ENCODE measurements around the gene POLR3K.

DNA sequence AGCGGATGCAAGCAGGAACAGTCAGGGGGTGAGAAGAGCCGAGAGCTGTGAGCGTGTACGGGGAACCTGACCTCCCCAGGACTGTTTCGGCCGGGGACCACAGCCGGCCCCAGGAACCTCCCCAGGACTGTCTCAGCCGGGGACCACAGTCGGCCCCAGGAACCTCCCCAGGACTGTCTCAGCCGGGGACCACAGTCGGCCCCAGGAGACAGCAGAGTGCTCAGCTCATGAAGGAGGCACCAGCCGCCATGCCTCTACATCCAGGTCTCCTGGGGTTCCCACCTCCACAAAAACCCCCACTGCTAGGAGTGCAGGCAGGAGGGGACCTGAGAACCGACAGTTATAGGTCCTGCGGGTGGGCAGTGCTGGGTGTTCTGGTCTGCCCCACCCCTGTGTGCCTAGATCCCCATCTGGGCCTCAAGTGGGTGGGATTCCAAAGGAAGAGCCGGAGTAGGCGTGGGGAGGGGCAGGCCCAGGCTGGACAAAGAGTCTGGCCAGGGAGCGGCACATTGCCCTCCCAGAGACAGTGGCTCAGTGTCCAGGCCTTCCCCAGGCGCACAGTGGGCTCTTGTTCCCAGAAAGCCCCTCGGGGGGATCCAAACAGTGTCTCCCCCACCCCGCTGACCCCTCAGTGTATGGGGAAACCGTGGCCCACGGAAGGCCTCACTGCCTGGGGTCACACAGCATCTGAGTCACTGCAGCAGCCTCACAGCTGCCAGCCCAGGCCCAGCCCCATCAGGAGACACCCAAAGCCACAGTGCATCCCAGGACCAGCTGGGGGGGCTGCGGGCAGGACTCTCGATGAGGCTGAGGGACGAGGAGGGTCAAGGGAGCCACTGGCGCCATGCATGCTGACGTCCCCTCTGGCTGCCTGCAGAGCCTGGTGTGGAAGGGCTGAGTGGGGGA, 14.7 kb upstream of the POLR3K start:
- TF ChIP-seq, protein P1, sequence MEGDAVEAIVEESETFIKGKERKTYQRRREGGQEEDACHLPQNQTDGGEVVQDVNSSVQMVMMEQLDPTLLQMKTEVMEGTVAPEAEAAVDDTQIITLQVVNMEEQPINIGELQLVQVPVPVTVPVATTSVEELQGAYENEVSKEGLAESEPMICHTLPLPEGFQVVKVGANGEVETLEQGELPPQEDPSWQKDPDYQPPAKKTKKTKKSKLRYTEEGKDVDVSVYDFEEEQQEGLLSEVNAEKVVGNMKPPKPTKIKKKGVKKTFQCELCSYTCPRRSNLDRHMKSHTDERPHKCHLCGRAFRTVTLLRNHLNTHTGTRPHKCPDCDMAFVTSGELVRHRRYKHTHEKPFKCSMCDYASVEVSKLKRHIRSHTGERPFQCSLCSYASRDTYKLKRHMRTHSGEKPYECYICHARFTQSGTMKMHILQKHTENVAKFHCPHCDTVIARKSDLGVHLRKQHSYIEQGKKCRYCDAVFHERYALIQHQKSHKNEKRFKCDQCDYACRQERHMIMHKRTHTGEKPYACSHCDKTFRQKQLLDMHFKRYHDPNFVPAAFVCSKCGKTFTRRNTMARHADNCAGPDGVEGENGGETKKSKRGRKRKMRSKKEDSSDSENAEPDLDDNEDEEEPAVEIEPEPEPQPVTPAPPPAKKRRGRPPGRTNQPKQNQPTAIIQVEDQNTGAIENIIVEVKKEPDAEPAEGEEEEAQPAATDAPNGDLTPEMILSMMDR (conservative IDR thresholded peaks at IDR 0.05 in 1 of 2, IDR thresholded peaks at IDR 0.05 in 1 of 2; ENCODE audit: low read depth in 1 of 2, low read length in 2 of 2): no peak
- no peak for TF ChIP-seq EZH2 (IDR thresholded peaks at IDR 0.05; ENCODE audit: low read length, missing control alignments)

All from fibroblast of lung (primary cell).